GM21526 (cell line): ENCODE measurements around the gene LMOD3.
A peak's percentile ranks its signal among the peaks of the same experiment; 100 is the strongest.

Experiments used
- ATAC-seq: cut with Tn5 transposase; IDR thresholded peaks from one replicate; pipeline ENCODE4 v1.9.1; 2021; ENCODE audit warnings: moderate library complexity; ENCODE audit not compliant: unreplicated experiment, low FRiP score

The LMOD3 gene

GRCh38 chr3:69122403-69122802, at the start of gene LMOD3:
Gene LMOD3 (minus strand): TSS chr3:69122595. CDS start chr3:69122386, 209 bp downstream.
- no peak for ATAC-seq

GRCh38 chr3:69172058-69172457, 49.7 kb upstream of the LMOD3 start:
- no peak for ATAC-seq

GRCh38 chr3:69166446-69166845, 44.1 kb upstream of the LMOD3 start:
- ATAC-seq, result no peak

- no peak for ATAC-seq
Measured at GRCh38 chr3:69165744-69166143, 43.3 kb upstream of the LMOD3 start.

GRCh38 chr3:69164296-69164695, 41.9 kb upstream of the LMOD3 start:
- no peak for ATAC-seq

GRCh38 chr3:69162308-69162980, 40.0 kb upstream of the LMOD3 start:
- ATAC-seq, result no peak

- peak; percentile 65 for ATAC-seq
Measured at GRCh38 chr3:69161587-69162307, 39.4 kb upstream of the LMOD3 start.

GRCh38 chr3:69160525-69160924, 38.1 kb upstream of the LMOD3 start:
- ATAC-seq, result no peak

- no peak for ATAC-seq
Measured at GRCh38 chr3:69160107-69160506, 37.7 kb upstream of the LMOD3 start.

- ATAC-seq, result no peak
Measured at GRCh38 chr3:69149586-69149985, 27.2 kb upstream of the LMOD3 start.

- no peak for ATAC-seq
Measured at GRCh38 chr3:69145688-69146087, 23.3 kb upstream of the LMOD3 start.

GRCh38 chr3:69144631-69145245, 22.3 kb upstream of the LMOD3 start:
- ATAC-seq, result no peak

- ATAC-seq, result no peak
Measured at GRCh38 chr3:69143612-69144011, 21.2 kb upstream of the LMOD3 start.

GRCh38 chr3:69142797-69143454, 20.5 kb upstream of the LMOD3 start:
- ATAC-seq, result no peak

- ATAC-seq, result no peak
Measured at GRCh38 chr3:69142090-69142489, 19.7 kb upstream of the LMOD3 start.

GRCh38 chr3:69141313-69141712, 18.9 kb upstream of the LMOD3 start:
- no peak for ATAC-seq

GRCh38 chr3:69137412-69137811, 15.0 kb upstream of the LMOD3 start:
- no peak for ATAC-seq

GRCh38 chr3:69137005-69137404, 14.6 kb upstream of the LMOD3 start:
- no peak for ATAC-seq

GRCh38 chr3:69130689-69131088, 8.3 kb upstream of the LMOD3 start:
- ATAC-seq, result peak; percentile 99

- ATAC-seq, result no peak
Measured at GRCh38 chr3:69129531-69129930, 7.1 kb upstream of the LMOD3 start.

- ATAC-seq, result no peak
Measured at GRCh38 chr3:69128509-69128908, 6.1 kb upstream of the LMOD3 start.
